ENCODE data around the gene PCDH8. TPM values are rescaled to one million over a fixed set of nuclear protein-coding genes. Genes with fewer than 3 reads are reported as not detected.

PCDH8 gene
- total RNA-seq, 1 donor from 2014 or later = not detected

DNA sequence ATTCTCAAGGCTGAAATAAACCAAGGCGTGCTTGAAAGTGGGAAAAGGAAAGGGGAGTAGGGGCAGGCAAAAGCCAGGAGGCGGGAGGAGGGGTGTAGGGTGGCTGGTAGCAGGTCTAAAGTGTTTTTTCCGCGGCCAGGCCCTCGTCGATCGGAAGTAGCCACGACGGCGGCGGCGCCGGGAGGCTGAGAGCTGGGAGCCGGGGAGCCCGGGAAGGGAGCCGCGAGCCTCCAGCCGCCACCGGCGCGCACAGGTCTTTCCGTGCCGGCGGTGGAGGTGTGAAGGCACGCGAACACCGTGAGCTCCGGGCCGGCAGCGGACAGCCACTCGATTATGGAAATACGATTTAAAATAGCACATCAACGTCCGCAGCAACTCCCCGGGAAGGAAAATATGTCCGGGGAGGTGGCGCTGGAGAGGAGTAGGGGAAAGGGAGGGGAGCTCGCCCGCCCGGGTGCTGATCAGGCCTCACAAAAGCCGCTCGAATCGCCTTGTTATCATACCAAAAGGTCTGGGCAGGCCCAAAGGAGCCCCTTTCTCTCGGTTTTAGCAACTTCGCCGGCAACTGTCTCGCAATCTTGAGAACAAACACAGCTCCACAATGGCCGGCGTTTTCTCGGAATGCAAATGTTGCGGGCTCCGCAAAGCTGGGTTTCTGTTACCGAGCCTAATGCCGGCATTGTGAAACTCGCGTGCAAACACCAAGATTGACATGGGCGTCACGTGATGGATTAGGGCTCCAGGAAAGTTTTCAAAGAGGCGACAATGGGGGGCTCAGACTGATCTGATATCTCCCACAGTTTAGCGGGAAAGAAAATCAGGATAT is 2.9 kb upstream of the PCDH8 start:
- DNase-seq (ENCODE audit: low spot score) = no peak

DNA sequence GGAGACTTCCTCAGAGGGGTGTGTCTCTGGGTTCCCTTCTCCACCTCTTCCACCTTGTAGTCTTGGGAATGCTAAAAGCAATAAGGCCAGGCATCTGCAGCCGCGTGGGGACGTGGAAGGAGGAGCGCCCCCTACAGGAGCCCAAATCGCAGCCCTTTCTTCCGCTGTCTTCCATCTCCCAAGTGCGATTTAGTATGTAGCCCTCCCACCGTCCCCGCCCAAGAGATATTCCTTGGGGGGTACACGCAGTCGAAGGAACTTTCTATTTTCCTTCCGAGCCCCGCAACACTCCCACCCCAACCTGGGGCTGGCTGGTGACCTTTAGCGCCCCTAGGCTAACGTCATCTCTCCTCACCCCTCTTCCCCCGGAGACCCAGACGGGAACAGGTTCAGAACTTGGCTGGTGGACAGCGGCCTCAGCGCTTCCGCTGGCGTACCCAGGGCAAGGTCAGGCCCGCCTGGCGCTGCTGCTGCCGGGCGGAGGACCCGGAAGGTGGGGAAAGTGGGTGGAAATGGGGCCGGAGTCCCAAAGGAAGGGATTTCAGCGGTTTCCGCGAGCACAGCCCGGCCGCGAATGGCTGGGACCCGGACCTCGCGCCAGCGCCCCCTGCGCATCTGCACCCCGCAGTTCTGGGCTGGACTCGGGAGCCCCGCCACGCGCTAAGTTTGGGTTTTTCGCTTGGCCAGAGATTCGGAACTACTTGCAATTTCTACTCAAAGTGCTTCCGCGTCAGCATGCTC is 2.1 kb upstream of the PCDH8 start:
- peak; percentile 43 for DNase-seq (ENCODE audit: low spot score)

- no peak for DNase-seq (ENCODE audit: low spot score)
Observed at GRCh38 chr13:52850072-52850395, 1.6 kb upstream of the PCDH8 start.

- no peak for DNase-seq (ENCODE audit: low spot score)
Observed at GRCh38 chr13:52849291-52850071, 1.0 kb upstream of the PCDH8 start.

DNA sequence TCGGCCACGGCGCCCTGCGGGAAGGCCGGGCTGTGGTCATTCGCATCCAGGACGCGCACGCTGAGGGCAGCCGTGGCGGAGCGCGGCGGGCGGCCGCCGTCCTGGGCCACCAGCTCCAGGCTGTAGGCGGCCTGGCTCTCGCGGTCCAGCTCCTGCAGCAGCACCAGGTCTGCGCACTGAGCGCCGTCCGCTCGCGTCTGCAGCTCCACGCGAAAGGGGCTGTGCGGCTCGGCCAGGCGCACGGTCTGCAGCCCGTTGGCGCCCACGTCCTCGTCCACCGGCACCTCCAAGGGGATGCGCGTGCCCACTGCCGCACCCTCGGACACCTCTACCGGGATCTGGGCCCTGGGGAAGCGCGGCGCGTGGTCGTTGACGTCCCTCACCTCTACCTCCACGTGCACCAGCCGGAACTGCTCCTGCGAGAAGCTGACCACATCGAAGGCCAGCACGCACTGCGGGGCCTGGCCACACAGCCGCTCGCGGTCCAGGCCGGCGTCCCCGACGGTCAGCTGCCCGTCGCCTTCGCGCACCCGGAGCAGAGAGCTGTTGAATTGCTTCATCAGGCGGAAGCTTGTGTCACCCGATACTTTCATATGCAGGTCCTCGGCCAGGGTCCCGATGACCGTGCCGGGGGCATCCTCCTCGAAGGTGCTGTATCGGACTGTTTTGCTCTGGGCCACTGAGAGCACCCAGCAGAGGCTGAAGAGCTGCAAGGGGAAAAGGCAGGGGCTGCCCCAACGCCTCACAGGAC is 583 bp downstream of the PCDH8 start:
- no peak for DNase-seq (ENCODE audit: low spot score)

DNA sequence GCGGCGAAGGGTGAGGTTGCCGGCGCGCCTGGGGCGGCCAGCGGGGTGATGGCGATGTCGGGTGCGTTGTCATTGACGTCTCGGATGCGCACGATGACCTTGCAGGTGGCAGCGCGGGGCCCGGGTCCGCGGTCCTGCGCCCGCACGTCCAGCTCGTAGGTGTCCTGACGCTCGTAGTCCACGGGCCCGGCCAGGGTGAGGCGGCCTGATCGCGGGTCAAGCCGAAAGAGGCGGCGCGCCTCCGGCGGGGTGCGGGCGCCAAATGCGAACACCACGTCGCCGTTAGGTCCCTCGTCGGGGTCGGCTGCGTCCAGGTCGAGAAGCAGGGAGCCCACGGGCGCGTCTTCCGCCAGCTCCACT is 1.1 kb downstream of the PCDH8 start:
- DNase-seq (ENCODE audit: low spot score) = no peak

DNA sequence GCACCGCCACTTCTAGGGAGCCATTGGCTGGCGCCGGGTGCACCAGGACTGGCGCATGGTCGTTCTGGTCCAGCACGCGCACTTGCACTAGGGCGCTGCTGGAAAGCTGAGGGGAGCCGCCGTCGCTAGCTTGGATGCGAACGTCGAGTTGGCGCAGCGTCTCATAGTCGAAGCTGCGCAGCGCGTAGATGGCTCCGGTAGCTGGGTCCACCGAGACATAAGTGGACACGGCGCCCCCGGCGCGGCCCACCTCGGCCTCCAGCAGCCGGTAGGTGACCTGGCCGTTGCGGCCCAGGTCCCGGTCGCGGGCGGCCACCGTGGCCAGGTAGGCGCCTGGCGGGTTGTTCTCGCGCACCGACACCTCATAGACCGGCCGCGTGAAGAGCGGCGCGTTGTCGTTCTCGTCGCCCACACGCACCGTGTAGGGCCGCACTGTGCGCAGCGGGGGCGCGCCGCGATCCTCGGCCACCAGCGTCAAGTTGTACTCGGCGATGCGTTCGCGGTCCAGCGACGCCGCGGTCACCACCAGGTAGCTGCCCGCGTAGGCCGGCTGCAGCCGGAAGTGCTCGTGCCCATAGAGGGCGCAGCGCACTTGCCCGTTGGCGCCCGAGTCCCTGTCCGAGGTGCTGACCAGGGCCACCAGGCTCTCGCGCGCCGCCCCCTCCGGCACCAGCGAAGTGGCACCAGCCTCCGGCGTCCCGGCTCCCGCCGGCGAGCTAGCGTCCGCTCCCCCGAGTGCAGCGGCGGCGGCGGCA is 1.7 kb downstream of the PCDH8 start:
- peak; percentile 33 for DNase-seq (ENCODE audit: low spot score)

DNA sequence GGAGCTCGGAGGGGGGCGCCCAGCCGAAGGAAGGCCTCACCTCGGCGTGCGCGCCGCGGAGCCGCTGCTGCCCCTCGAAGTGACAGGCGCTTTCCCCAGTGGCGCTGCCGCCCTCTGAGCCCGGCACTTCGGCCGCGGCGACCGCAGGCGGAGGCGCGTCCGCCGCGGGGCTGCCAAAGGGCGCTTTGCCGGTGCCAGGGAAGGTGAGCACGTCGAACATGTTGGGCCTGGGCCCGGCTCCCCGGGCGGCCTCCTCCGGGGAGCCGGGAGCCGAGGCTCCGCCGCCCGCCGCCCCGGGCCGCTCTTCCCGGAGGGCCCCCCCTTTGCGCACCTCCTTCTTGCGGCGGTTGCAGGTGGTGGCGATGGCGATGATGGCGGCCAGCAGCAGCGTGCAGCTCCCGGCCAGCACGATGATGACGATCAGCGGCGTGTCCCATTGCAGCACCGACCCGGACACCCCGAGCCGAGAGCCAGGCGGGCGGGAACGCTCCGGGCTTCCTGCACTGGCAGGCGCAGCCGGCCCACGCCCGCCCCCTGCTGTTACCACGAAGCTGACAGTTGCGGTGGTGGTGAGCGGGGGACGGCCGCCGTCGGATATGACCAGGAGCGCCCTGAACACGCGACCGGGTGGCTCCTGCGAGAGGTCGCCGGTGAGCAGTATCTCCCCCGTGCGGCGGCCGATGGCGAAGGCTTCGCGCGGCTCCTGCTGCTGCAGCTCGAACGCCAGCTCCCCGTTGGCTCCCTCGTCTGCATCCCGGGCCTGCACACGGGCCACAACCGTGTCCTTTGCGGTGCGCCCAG is 2.5 kb downstream of the PCDH8 start:
- no peak for DNase-seq (ENCODE audit: low spot score)

DNA sequence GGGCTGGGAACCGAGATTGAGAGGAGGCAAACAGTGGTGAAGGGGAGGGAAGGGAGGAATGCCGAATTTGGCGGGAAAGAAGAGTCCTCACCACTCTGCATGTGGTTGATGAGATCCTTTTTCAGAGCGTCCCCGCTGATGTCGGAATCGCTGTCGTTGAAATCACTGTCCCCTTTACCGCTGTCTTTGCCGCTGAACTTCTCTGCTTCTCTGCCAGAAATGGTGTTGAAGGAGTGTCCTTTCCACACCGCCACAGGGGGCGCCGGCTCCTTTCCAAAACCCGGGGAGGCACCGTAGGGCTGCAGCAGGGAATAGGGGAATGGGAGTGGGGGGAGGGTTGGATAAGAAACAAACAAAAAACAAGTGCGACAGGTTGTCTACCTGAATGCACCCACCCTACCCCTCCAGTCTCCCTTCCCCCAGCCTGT is 3.1 kb downstream of the PCDH8 start:
- no peak for DNase-seq (ENCODE audit: low spot score)

- DNase-seq (ENCODE audit: low spot score) = no peak
Observed at GRCh38 chr13:52844836-52845235, 3.6 kb downstream of the PCDH8 start.

GRCh38 chr13:52842441-52842840 is 6.0 kb downstream of the PCDH8 start:
- no peak for DNase-seq (ENCODE audit: low spot score)

DNA sequence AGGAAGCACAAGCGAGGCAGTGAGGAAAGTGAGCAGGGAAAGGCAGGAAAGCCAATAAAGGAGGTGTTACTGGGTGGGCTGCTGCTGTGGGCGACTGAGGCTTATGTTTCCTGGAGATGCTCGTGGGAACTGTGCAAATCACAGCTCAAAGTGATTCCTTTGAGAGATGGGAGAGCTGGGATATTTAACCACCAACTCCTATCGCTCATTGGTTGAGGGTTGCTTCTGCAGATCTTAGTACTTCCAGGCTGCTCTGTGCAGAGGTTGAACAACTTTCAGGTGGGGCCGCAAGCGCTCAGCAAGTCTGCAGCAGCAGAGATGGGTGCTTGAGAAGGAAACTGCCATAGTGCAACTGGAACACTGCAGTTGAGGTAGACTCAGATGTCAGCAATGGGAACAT is 8.4 kb downstream of the PCDH8 start:
- no peak for DNase-seq (ENCODE audit: low spot score)

DNA sequence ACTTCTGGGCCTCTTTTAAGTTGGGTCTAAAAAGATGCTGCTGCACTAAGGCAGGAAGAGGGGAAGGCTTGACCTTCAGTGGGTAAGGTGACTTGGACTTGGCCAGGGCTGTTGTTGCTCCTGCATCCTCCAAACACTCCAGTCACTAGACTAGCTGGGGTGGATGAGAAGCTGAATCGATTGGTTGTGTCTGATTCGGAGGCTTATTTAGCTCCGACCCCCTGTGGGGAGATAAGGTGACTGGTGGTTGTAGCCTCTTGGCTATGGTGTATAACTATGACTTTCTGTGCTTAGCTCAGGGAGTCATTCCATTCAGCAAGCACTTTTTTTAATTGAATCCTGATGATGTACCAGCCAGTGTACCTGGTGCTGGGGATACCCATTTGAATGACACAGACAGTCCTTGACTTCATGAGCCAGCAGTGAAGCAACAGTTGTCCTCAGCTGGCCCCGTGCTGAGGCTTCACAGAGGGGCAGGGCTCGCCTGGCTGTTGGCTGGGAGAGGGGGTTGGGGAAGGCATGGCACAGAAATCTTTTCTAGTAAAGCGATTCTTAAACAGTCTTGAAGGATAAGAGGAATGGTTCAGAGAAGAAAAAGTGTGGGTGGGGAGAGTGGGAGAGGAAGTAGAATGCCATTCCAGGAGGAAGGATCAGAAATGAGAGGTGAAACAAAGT is 9.9 kb downstream of the PCDH8 start:
- DNase-seq (ENCODE audit: low spot score) = no peak

GRCh38 chr13:52837850-52838249 is 10.6 kb downstream of the PCDH8 start:
- no peak for DNase-seq (ENCODE audit: low spot score)

- DNase-seq (ENCODE audit: low spot score) = no peak
Observed at GRCh38 chr13:52835071-52835839, 13.2 kb downstream of the PCDH8 start.

DNA sequence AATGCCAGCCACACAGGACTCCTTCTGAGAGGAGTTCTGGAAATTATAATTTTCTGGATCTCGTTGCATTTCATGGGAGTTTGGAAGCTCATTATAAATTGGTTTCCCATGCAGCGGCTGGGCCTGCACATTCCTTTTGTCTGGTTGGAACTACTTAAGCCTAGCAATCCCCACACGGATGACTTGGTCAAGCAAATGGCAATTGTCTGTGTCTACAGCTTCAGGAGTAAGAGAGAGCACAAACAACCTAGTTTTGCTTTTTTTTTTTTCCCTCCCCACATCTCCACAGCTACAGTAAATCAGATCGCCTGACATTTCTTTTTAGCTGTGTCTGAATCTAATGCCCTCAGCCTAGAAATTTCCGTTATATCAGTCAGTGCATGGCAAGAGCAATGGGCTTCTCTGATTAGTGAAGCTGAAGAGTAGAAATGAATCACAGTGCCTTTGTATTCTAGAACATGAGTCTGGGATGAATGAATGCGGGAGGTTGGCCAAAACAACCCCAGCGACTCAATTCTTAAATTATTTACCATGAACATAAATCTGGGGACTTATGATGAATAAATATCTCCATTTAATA is 15.1 kb downstream of the PCDH8 start:
- no peak for DNase-seq (ENCODE audit: low spot score)

DNA sequence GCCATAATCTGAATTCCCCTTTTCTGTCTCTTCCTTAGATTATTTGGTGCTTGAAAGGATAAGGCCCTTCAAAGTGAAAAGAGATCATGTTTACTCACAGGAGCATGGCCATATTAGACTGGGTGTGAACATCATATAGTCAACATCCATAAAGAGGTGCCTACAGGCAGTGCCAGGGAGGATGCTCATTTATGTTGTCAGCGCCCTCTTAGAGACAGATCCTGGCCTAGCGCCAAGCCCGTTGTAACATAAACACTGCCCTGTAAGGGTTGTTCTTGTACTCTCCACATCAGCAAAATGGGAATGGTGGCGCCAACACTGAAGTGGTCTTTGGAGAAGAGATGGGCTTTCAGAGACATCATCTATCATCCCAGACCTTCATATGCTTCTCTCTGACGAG is 16.1 kb downstream of the PCDH8 start:
- no peak for DNase-seq (ENCODE audit: low spot score)

DNA sequence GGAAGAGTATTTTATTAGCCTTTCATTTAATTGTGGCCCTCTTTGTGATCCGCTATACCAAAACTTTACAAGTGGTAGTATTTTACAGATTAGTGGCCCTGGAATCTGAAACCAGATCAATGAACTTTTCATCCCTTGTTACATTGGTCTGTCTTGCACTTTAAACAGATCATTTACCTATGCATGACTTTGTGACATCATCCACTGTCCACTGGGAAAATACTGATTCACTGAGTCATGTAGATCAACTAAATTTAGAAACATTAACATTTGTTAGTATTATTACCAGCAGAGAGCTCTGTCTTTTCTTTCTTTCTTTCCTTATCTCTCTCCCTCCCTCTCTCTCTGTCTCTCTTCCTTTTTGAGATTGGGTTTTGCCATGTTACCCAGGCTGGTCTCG is 17.5 kb downstream of the PCDH8 start:
- no peak for DNase-seq (ENCODE audit: low spot score)

- no peak for DNase-seq (ENCODE audit: low spot score)
Observed at GRCh38 chr13:52827839-52828238, 20.6 kb downstream of the PCDH8 start.
